Stimulated activated CD4-positive, alpha-beta T cell treated with anti-CD3 and anti-CD28 coated beads, TNF-alpha, amount 100 ng/mL, for 4 hours (primary cell): ENCODE measurements around the gene NAIP.
"Not testable (repeated sequence)": the region's sequence is repeated elsewhere in the genome, so short reads cannot be mapped to it uniquely, and the experiment has no call there.

ENCODE experiments used
- DNase-seq, 3 experiments: peaks; one replicate each; pipeline ENCODE4 v3.0.0-alpha.2; 2020; ENCODE audit warnings: low read depth in 3 of 3

Gene NAIP

GRCh38 chr5:71025289-71025953 lies at the start of gene NAIP:
TSS of gene NAIP (minus strand) at chr5:71025339. CDS start at chr5:71012915, 12,424 bp downstream.
- not testable (repeated sequence) for DNase-seq

- not testable (repeated sequence) for DNase-seq
These were observed 42.3 kb upstream of the NAIP start, which contains the start of gene GTF2H2 for GRCh38 chr5:71067262-71067928. TSS of gene GTF2H2 (minus strand) at chr5:71067676. CDS start at chr5:71062763, 4,913 bp downstream.

GRCh38 chr5:71061322-71061721 lies 36.2 kb upstream of the NAIP start:
- DNase-seq = not testable (repeated sequence)

GRCh38 chr5:71059426-71059825 lies 34.3 kb upstream of the NAIP start:
- not testable (repeated sequence) for DNase-seq

GRCh38 chr5:71044808-71045207 lies 19.7 kb upstream of the NAIP start:
- DNase-seq = not testable (repeated sequence)

- DNase-seq = not testable (repeated sequence)
These were observed 19.0 kb upstream of the NAIP start for GRCh38 chr5:71044128-71044527.

GRCh38 chr5:71031046-71031776 lies 6.1 kb upstream of the NAIP start:
- DNase-seq = not testable (repeated sequence)

GRCh38 chr5:71020643-71021042 lies 4.5 kb downstream of the NAIP start:
- not testable (repeated sequence) for DNase-seq

- not testable (repeated sequence) for DNase-seq
These were observed 6.6 kb downstream of the NAIP start for GRCh38 chr5:71018376-71019005.

GRCh38 chr5:71014176-71014575 lies 11.0 kb downstream of the NAIP start:
- no peak for DNase-seq

GRCh38 chr5:71013575-71013974 lies 11.6 kb downstream of the NAIP start:
- no peak for DNase-seq

- DNase-seq = no peak
These were observed 13.8 kb downstream of the NAIP start for GRCh38 chr5:71011194-71011792.

GRCh38 chr5:71006983-71007382 lies 18.2 kb downstream of the NAIP start:
- DNase-seq = not testable (repeated sequence)

- DNase-seq = not testable (repeated sequence)
These were observed 40.3 kb downstream of the NAIP start for GRCh38 chr5:70984882-70985281.

GRCh38 chr5:70967220-70967619 lies 57.9 kb downstream of the NAIP start:
- not testable (repeated sequence) for DNase-seq

- DNase-seq = not testable (repeated sequence)
These were observed 60.6 kb downstream of the NAIP start for GRCh38 chr5:70964531-70964930.

GRCh38 chr5:70953068-70953467 lies 72.1 kb downstream of the NAIP start:
- not testable (repeated sequence) for DNase-seq

- DNase-seq = not testable (repeated sequence)
These were observed 92.6 kb downstream of the NAIP start for GRCh38 chr5:70932560-70932959.

GRCh38 chr5:70931709-70932368 lies 93.3 kb downstream of the NAIP start:
- not testable (repeated sequence) for DNase-seq

- DNase-seq = not testable (repeated sequence)
These were observed 100.0 kb downstream of the NAIP start for GRCh38 chr5:70925211-70925562.
